ENCODE measurements around the gene GCC2.
"Not testable (repeated sequence)": the region's sequence is repeated elsewhere in the genome, so short reads cannot be mapped to it uniquely, and the experiment has no call there.

The GCC2 gene

GRCh38 chr2:108458082-108458481, 9.1 kb downstream of the GCC2 start:
- Mint-ChIP-seq H3K4me3 (peak overlapping the region; percentile 4), H3K27ac (no peak overlapping the region), H3K4me1 (ENCODE audit: low read depth) (peaks cover 62% of the 10 kb centered on the region), H3K9me3 (ENCODE audit: low read depth) (peaks cover 15% of the 10 kb centered on the region), H3K27me3 (no peaks in the 10 kb centered on the region), H3K36me3 (peaks cover 61% of the 10 kb centered on the region)

DNA sequence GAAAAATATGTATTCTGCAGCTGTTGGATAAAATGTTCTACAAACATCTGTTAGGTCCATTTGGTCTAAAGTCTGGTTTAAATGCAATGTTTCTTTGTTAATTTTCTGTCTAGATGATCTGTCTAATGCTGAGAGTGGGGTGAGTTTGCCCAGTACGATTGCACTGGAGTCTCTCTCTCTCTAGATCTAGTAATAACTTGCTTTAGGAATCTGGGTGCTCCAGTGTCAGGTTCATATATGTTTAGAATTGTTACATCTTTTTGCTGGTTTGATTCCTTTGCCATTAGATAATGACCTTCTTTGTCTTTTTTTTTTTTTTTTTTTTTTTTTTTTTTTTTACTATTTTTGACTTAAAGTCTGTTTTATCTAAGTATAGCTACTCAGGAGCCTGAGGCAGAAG, 10.4 kb downstream of the GCC2 start:
- Mint-ChIP-seq H3K9me3 (ENCODE audit: low read depth) (peaks cover 15% of the 10 kb centered on the region), H3K27ac (peak overlapping the region; percentile 59), H3K36me3 (peaks cover 63% of the 10 kb centered on the region), H3K4me3 (peak overlapping the region; percentile 12), H3K27me3 (no peaks in the 10 kb centered on the region), H3K4me1 (ENCODE audit: low read depth) (peaks cover 64% of the 10 kb centered on the region)

- peaks cover 15% of the 10 kb centered on the region for H3K9me3 Mint-ChIP-seq (ENCODE audit: low read depth)
- H3K4me1 Mint-ChIP-seq (ENCODE audit: low read depth): peaks cover 66% of the 10 kb centered on the region
- peak overlapping the region; percentile 74 for H3K27ac Mint-ChIP-seq
- H3K27me3 Mint-ChIP-seq: no peaks in the 10 kb centered on the region
- H3K36me3 Mint-ChIP-seq: peaks cover 62% of the 10 kb centered on the region
- H3K4me3 Mint-ChIP-seq: peak overlapping the region; percentile 8
Measured at GRCh38 chr2:108460345-108461037, 11.5 kb downstream of the GCC2 start.

GRCh38 chr2:108477099-108477498, 28.1 kb downstream of the GCC2 start:
- H3K9me3 Mint-ChIP-seq (ENCODE audit: low read depth): no peaks in the 10 kb centered on the region
- H3K36me3 Mint-ChIP-seq: peaks cover 26% of the 10 kb centered on the region
- no peak overlapping the region for H3K4me3 Mint-ChIP-seq
- peaks cover 3% of the 10 kb centered on the region for H3K4me1 Mint-ChIP-seq (ENCODE audit: low read depth)
- H3K27ac Mint-ChIP-seq: peak overlapping the region; percentile 64
- no peaks in the 10 kb centered on the region for H3K27me3 Mint-ChIP-seq

DNA sequence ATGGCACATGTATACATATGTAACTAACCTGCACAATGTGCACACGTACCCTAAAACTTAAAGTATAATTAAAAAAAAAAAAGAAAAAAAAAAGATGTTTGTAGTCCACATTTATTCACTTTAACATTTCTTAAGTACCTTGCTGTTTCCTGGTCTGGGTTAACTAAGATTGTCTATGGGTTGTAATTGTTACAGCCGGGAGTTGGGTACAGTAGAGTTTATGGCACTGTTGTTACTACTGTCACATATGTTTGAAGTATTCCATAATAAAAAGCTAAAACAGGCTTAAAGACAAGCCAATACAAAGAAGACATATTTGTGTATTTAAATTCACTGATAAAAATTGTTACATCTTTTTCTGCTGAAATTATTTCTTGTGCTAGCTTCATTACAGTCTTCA, 36.2 kb downstream of the GCC2 start:
- Mint-ChIP-seq H3K9me3 (ENCODE audit: low read depth) (no peaks in the 10 kb centered on the region), H3K4me1 (ENCODE audit: low read depth) (peaks cover 4% of the 10 kb centered on the region), H3K4me3 (no peak overlapping the region), H3K27me3 (no peaks in the 10 kb centered on the region), H3K27ac (peak overlapping the region; percentile 38), H3K36me3 (peaks cover 19% of the 10 kb centered on the region)

GRCh38 chr2:108490506-108491122, 41.6 kb downstream of the GCC2 start:
- H3K27ac Mint-ChIP-seq: peak overlapping the region; percentile 7
- H3K27me3 Mint-ChIP-seq: no peaks in the 10 kb centered on the region
- H3K4me1 Mint-ChIP-seq (ENCODE audit: low read depth): peaks cover 6% of the 10 kb centered on the region
- no peak overlapping the region for H3K4me3 Mint-ChIP-seq
- H3K9me3 Mint-ChIP-seq (ENCODE audit: low read depth): no peaks in the 10 kb centered on the region
- H3K36me3 Mint-ChIP-seq: peaks cover 2% of the 10 kb centered on the region

- no peak overlapping the region for H3K4me3 Mint-ChIP-seq
- peak overlapping the region; percentile 70 for H3K27ac Mint-ChIP-seq
- peaks cover 6% of the 10 kb centered on the region for H3K4me1 Mint-ChIP-seq (ENCODE audit: low read depth)
- no peaks in the 10 kb centered on the region for H3K27me3 Mint-ChIP-seq
- H3K36me3 Mint-ChIP-seq: peaks cover 2% of the 10 kb centered on the region
- no peaks in the 10 kb centered on the region for H3K9me3 Mint-ChIP-seq (ENCODE audit: low read depth)
Measured at GRCh38 chr2:108491848-108492247, 42.8 kb downstream of the GCC2 start.

GRCh38 chr2:108492364-108492763, 43.4 kb downstream of the GCC2 start:
- Mint-ChIP-seq H3K27me3 (no peaks in the 10 kb centered on the region), H3K4me3 (no peak overlapping the region), H3K27ac (peak overlapping the region; percentile 41), H3K4me1 (ENCODE audit: low read depth) (peaks cover 6% of the 10 kb centered on the region), H3K9me3 (ENCODE audit: low read depth) (no peaks in the 10 kb centered on the region), H3K36me3 (peaks cover 2% of the 10 kb centered on the region)

DNA sequence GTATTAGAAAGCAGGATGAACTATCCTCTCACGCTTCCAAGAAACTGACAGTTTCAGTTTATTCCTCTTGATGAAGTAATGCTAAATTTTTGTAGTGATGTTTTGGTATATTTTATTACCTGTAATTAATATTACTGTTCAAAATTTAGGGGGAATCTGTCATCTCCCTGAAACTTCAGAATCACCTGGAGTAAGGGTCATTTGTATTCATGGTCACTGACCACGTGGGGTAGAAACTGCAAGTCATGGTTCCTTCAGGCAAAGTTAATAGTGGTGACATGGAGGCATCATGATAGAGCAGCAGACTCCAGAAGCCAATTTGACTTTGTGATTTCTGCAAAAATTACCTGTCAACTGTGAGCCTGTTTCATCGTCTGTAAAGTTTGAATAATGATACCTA, 47.2 kb downstream of the GCC2 start:
- H3K4me1 Mint-ChIP-seq (ENCODE audit: low read depth); H3K9me3 Mint-ChIP-seq (ENCODE audit: low read depth); H3K27ac Mint-ChIP-seq; H3K27me3 Mint-ChIP-seq; H3K4me3 Mint-ChIP-seq; H3K36me3 Mint-ChIP-seq: not testable (repeated sequence)

DNA sequence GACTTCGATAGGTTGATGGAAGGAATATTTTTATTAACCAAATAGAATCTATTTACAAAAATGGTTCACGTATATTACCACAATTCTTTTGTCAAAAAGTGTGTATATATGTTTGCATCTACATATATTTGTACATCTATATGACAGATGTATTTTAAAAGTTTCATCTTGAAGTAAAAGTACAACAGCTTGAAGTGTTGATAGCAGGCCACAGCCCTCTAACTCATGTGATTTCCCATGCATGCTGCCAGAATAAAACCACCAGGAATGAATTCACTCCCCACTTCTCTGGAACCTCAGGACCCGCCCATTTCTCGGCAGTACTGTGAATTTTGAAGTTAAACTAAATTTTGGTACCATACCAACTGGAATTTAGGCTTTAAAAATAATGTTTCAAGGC, 58.6 kb downstream of the GCC2 start:
- H3K27ac Mint-ChIP-seq; H3K9me3 Mint-ChIP-seq (ENCODE audit: low read depth); H3K36me3 Mint-ChIP-seq; H3K27me3 Mint-ChIP-seq; H3K4me3 Mint-ChIP-seq; H3K4me1 Mint-ChIP-seq (ENCODE audit: low read depth): not testable (repeated sequence)

GRCh38 chr2:108512431-108512830, 63.4 kb downstream of the GCC2 start:
- H3K4me1 Mint-ChIP-seq (ENCODE audit: low read depth); H3K36me3 Mint-ChIP-seq; H3K9me3 Mint-ChIP-seq (ENCODE audit: low read depth); H3K4me3 Mint-ChIP-seq; H3K27ac Mint-ChIP-seq; H3K27me3 Mint-ChIP-seq: not testable (repeated sequence)

GRCh38 chr2:108514478-108514877, 65.5 kb downstream of the GCC2 start:
- not testable (repeated sequence) for H3K27me3 Mint-ChIP-seq; H3K4me3 Mint-ChIP-seq; H3K4me1 Mint-ChIP-seq (ENCODE audit: low read depth); H3K36me3 Mint-ChIP-seq; H3K27ac Mint-ChIP-seq
- H3K9me3 Mint-ChIP-seq (ENCODE audit: low read depth): peaks cover 13% of the 10 kb centered on the region

DNA sequence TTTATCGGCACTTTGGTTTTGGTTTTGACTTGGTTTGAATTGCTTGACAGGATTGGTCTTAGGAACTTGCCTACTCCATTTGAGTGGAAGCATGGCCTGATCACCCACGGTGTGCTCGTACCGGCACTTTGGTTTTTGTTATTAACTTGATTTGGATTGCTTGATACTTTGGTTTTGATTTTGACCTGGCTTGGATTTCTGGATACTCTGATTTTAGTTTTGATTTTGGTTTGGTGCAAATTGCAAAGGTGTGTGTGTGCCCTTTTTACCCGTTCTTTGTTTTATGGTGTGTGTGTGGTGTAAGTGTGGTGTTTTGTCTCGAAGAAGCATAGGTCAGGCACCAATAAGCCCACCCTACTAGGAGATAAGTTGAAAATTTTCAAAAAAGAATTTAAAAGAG, 75.7 kb downstream of the GCC2 start:
- H3K4me1 Mint-ChIP-seq (ENCODE audit: low read depth); H3K36me3 Mint-ChIP-seq; H3K9me3 Mint-ChIP-seq (ENCODE audit: low read depth); H3K27ac Mint-ChIP-seq; H3K27me3 Mint-ChIP-seq; H3K4me3 Mint-ChIP-seq: not testable (repeated sequence)

GRCh38 chr2:108525258-108525657, 76.3 kb downstream of the GCC2 start:
- H3K36me3 Mint-ChIP-seq; H3K27me3 Mint-ChIP-seq; H3K4me3 Mint-ChIP-seq; H3K9me3 Mint-ChIP-seq (ENCODE audit: low read depth); H3K27ac Mint-ChIP-seq; H3K4me1 Mint-ChIP-seq (ENCODE audit: low read depth): not testable (repeated sequence)

GRCh38 chr2:108531674-108532055, 82.7 kb downstream of the GCC2 start:
- Mint-ChIP-seq H3K9me3 (ENCODE audit: low read depth) (no peaks in the 10 kb centered on the region), H3K36me3 (no peaks in the 10 kb centered on the region), H3K27me3 (no peaks in the 10 kb centered on the region), H3K4me3 (no peak overlapping the region), H3K4me1 (ENCODE audit: low read depth) (peaks cover 25% of the 10 kb centered on the region), H3K27ac (no peak overlapping the region)

Measured in activated naive CD8-positive, alpha-beta T cell (primary cell).